ENCODE measurements around the gene PFN1.

DNA sequence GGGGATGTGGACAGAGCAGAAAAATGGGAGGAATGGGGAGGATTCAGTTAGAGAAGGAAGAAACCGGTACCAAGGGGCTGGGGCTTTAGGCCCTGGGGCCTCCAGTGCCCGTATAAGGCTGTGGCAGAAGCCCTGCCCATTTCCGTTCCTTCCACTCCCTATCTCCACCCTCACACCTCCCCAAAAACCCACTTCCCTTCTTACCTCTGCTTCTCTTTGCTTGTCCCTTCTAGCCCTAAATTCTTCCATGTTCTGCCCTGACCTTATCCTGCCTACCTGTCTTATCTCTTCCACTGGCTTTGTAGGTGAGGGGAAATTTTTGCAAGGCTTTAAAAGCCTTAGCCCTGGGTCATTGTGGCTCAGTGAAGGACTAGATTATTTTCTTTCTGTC lies 4.2 kb downstream of the PFN1 start:
- TF ChIP-seq, protein P1, sequence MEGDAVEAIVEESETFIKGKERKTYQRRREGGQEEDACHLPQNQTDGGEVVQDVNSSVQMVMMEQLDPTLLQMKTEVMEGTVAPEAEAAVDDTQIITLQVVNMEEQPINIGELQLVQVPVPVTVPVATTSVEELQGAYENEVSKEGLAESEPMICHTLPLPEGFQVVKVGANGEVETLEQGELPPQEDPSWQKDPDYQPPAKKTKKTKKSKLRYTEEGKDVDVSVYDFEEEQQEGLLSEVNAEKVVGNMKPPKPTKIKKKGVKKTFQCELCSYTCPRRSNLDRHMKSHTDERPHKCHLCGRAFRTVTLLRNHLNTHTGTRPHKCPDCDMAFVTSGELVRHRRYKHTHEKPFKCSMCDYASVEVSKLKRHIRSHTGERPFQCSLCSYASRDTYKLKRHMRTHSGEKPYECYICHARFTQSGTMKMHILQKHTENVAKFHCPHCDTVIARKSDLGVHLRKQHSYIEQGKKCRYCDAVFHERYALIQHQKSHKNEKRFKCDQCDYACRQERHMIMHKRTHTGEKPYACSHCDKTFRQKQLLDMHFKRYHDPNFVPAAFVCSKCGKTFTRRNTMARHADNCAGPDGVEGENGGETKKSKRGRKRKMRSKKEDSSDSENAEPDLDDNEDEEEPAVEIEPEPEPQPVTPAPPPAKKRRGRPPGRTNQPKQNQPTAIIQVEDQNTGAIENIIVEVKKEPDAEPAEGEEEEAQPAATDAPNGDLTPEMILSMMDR (IDR thresholded peaks at IDR 0.05; ENCODE audit: poor library complexity) = no peak
- TF ChIP-seq EZH2phosphoT487 (IDR thresholded peaks at IDR 0.05; ENCODE audit: low read depth, severe bottlenecking, unreplicated experiment) = no peak
